CD4-positive, alpha-beta T cell (primary cell): ENCODE results near the gene MROH9. TPM values are rescaled to one million over a fixed set of nuclear protein-coding genes. Genes with fewer than 3 reads are reported as not detected.

Experiments used
- ATAC-seq: fragments of 200-7000 bp; cut with Tn5 transposase; one replicate; pipeline ENCODE4 v1.10.0; 2022; ENCODE audit warnings: mild to moderate bottlenecking; ENCODE audit not compliant: poor library complexity
- CTCF ChIA-PET: fragments of 350-600 bp; sonication (Branson Sonifier 250); formaldehyde crosslinking; loops from one replicate; lab custom pipeline; 2021; ENCODE audit warnings: antibody characterized with exemption, inconsistent platforms; lab: Charles Lee
- POLR2A ChIA-PET: fragments of 350-600 bp; sonication (Branson Sonifier 250); formaldehyde crosslinking; loops from one replicate; lab custom pipeline; 2021; ENCODE audit warnings: antibody characterized with exemption, inconsistent platforms; lab: Charles Lee
- DNase-seq, 14 experiments: peaks; one replicate each; pipeline ENCODE4 v3.0.0-alpha.2; 2013 to 2020; ENCODE audit warnings: mixed read lengths in 2 of 14
- H3K27ac ChIP-seq, 2 donors: one replicate each; pipeline versions ENCODE4 v1.5.1 to v1.7.0; 2013; ENCODE audit warnings: low read length in 2 of 2, low read depth in 1 of 2, mild to moderate bottlenecking in 1 of 2
- H3K27me3 ChIP-seq, 2 experiments: 1 replicate in 1 of 2; 2 replicates in 1 of 2; pipeline versions ENCODE4 v1.6.1 to v1.7.0; 2013; ENCODE audit warnings: low read length in 2 of 2, control low read depth in 1 of 2, mild to moderate bottlenecking in 1 of 2, moderate library complexity in 1 of 2; ENCODE audit not compliant: insufficient read depth in 2 of 2, control insufficient read depth in 1 of 2
- H3K36me3 ChIP-seq: one replicate; pipeline ENCODE4 v1.6.1; 2013; ENCODE audit warnings: low read length, control low read depth; ENCODE audit not compliant: insufficient read depth
- H3K4me1 ChIP-seq: one replicate; pipeline ENCODE4 v1.6.1; 2013; ENCODE audit warnings: low read length, control low read depth; ENCODE audit not compliant: insufficient read depth
- H3K4me3 ChIP-seq: one replicate; pipeline ENCODE4 v1.5.1; 2013; ENCODE audit warnings: mild to moderate bottlenecking, low read length, moderate library complexity
- H3K9me3 ChIP-seq, 2 experiments: 1 replicate in 1 of 2; 2 replicates in 1 of 2; pipeline versions ENCODE4 v1.6.1 to v1.7.0; 2013; ENCODE audit warnings: low read length in 2 of 2, mild to moderate bottlenecking in 2 of 2, control low read depth in 1 of 2, moderate library complexity in 1 of 2; ENCODE audit not compliant: control insufficient read depth in 1 of 2, insufficient read depth in 1 of 2
- H3K27ac Mint-ChIP-seq: one replicate; pipeline ENCODE4 v1.8.0; 2020; ENCODE audit warnings: mixed read lengths
- H3K27me3 Mint-ChIP-seq: one replicate; pipeline ENCODE4 v1.8.0; 2021; ENCODE audit warnings: mixed read lengths
- H3K36me3 Mint-ChIP-seq: one replicate; pipeline ENCODE4 v1.8.0; 2021; ENCODE audit warnings: low read depth, mixed read lengths
- H3K4me1 Mint-ChIP-seq: one replicate; pipeline ENCODE4 v1.8.0; 2021; ENCODE audit warnings: low read depth, mixed read lengths
- H3K4me3 Mint-ChIP-seq: one replicate; pipeline ENCODE4 v1.8.0; 2020; ENCODE audit warnings: mild to moderate bottlenecking, mixed read lengths
- H3K9me3 Mint-ChIP-seq: one replicate; pipeline ENCODE4 v1.8.0; 2020; ENCODE audit warnings: mixed read lengths
- intact Hi-C, 2 experiments: fragments of 100-400 bp; cut with DNase I in 1 of 2; cut with micrococcal nuclease in 1 of 2; formaldehyde crosslinking; loops; one replicate each; pipeline versions ENCODE4 v1.15.1 to v1.9.0; 2023 to 2025; cut with DNase I, micrococcal nuclease
- total RNA-seq, 174 experiments: library from RNA in 2 of 174; stranded (reverse) in 2 of 174; gene quantifications; one replicate each; pipeline ENCODE4 v1.2.3 and lab custom pipeline; 2021 to 2026
- TF ChIP-seq, protein P1 (sequence below): fragments of 200-600 bp; IDR thresholded peaks from one replicate; pipeline ENCODE4 v1.8.0; 2022; ENCODE audit warnings: antibody characterized with exemption, mild to moderate bottlenecking

The MROH9 gene
- total RNA-seq, 2 experiments from 2014 or later = not detected

DNA sequence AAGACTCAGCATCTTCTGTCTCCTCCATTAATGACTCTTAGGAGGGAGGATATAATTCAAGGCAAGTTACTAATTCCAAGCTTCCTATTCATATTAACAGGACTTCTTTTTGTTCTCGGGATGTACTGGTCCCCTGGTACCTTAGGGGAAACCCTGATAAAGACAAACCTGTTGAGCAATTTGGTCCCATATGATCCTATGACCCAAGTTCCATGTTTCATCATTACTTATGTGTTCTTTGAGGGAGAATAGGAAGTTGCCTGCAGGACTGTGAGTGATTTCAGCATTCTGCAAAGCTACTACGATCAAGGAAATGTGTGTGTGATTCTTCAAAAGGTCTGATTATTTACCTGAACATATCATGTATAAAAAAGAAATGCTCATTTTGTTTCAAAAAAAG lies 149.5 kb downstream of the MROH9 start:
- Mint-ChIP-seq H3K4me1 (no peaks in the 10 kb centered on the region), H3K4me3 (no peak overlapping the region), H3K36me3 (no peaks in the 10 kb centered on the region), H3K27me3 (peaks cover 16% of the 10 kb centered on the region), H3K9me3 (no peaks in the 10 kb centered on the region), H3K27ac (no peak overlapping the region)
- TF ChIP-seq, protein P1, sequence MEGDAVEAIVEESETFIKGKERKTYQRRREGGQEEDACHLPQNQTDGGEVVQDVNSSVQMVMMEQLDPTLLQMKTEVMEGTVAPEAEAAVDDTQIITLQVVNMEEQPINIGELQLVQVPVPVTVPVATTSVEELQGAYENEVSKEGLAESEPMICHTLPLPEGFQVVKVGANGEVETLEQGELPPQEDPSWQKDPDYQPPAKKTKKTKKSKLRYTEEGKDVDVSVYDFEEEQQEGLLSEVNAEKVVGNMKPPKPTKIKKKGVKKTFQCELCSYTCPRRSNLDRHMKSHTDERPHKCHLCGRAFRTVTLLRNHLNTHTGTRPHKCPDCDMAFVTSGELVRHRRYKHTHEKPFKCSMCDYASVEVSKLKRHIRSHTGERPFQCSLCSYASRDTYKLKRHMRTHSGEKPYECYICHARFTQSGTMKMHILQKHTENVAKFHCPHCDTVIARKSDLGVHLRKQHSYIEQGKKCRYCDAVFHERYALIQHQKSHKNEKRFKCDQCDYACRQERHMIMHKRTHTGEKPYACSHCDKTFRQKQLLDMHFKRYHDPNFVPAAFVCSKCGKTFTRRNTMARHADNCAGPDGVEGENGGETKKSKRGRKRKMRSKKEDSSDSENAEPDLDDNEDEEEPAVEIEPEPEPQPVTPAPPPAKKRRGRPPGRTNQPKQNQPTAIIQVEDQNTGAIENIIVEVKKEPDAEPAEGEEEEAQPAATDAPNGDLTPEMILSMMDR = no peak
- H3K27ac ChIP-seq = no peak overlapping the region
- DNase-seq = no peak
- H3K27me3 ChIP-seq = no peaks in the 10 kb centered on the region
- no peaks in the 10 kb centered on the region for H3K4me1 ChIP-seq
- no peak overlapping the region for H3K4me3 ChIP-seq
- ATAC-seq = no peak
- POLR2A ChIA-PET = no interaction called here
- CTCF ChIA-PET = interaction anchor here (1.2 kb wide), 1 partner anchor 14 kb away, joined by 3 read pairs; no protein-coding TSS in a partner anchor
- H3K36me3 ChIP-seq = no peaks in the 10 kb centered on the region
- intact Hi-C loops = no loop called here
- H3K9me3 ChIP-seq = no peaks in the 10 kb centered on the region

DNA sequence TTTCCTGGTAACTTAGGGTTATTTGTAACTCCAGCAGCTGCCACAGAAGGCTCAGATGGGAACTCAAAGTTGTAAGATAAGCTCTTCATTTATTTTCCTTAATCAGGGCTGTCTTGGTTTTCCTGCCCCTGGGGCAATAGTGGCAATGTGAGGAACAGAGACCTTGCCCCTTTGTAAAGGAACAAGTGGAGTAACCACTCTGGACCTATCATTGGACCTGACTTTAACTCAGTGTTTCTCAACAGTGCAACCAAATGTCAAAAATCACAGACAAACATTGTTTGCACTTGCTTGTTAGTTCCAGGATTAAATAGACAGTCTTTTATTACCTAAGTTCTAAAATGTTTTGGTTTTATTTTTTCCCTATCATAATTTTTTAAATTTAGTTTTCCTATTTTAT lies 152.6 kb downstream of the MROH9 start:
- no peak for ATAC-seq
- H3K27ac ChIP-seq = no peak overlapping the region
- no peak for DNase-seq
- no peaks in the 10 kb centered on the region for H3K9me3 ChIP-seq
- H3K36me3 ChIP-seq = no peaks in the 10 kb centered on the region
- Mint-ChIP-seq H3K36me3 (no peaks in the 10 kb centered on the region), H3K27me3 (peaks cover 16% of the 10 kb centered on the region), H3K9me3 (no peaks in the 10 kb centered on the region), H3K27ac (no peak overlapping the region), H3K4me1 (no peaks in the 10 kb centered on the region), H3K4me3 (no peak overlapping the region)
- TF ChIP-seq, protein P1 = no peak
- CTCF ChIA-PET = no interaction called here
- H3K4me3 ChIP-seq = no peak overlapping the region
- intact Hi-C loops = no loop called here
- no peaks in the 10 kb centered on the region for H3K4me1 ChIP-seq
- H3K27me3 ChIP-seq = no peaks in the 10 kb centered on the region
- POLR2A ChIA-PET = no interaction called here

DNA sequence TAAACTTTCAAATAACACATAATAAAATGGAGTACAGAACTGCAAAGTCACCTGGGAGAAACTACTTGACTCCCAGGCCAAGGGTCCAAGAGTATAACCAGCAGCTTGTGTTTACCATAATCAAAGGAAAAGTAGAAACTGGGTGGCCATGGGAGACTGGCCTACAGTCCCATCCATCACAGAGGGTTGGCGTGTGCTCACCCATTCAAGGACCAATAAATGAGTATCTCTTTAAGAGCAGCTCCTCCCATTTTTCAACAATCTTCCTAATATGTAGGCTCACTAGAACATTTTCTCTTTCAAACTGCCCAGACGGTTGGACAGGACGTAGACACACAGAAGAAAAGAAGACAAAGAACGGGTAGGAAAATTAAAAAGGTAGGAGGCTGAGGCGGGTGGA lies 155.3 kb downstream of the MROH9 start, which contains the start of gene FMO3:
FMO3 (plus strand) TSS at position 302 of the 400 bp plus-strand sequence. CDS start 1,754 bp downstream, outside the sequence.
- intact Hi-C loops = no loop called here
- DNase-seq (no peak), ATAC-seq (no peak)
- no peak within 1 kb of the TSS for H3K27ac Mint-ChIP-seq
- H3K4me3 Mint-ChIP-seq = no peak within 1 kb of the TSS
- ChIA-PET CTCF (no interaction called here), POLR2A (no interaction called here)
- TF ChIP-seq, protein P1 = no peak
- H3K36me3 Mint-ChIP-seq = no peaks in the 10 kb centered on the region
- H3K27me3 ChIP-seq = no peaks in the 10 kb centered on the region
- H3K27ac ChIP-seq = no peak within 1 kb of the TSS
- no peaks in the 10 kb centered on the region for H3K4me1 Mint-ChIP-seq
- no peaks in the 10 kb centered on the region for H3K36me3 ChIP-seq
- H3K4me3 ChIP-seq = no peak within 1 kb of the TSS
- no peaks in the 10 kb centered on the region for H3K4me1 ChIP-seq
- peaks cover 4% of the 10 kb centered on the region for H3K27me3 Mint-ChIP-seq
- H3K9me3 Mint-ChIP-seq = no peaks in the 10 kb centered on the region
- H3K9me3 ChIP-seq = no peaks in the 10 kb centered on the region
